Measurements from ENCODE around the gene COL1A1.

- TF ChIP-seq EZH2phosphoT487 (IDR thresholded peaks at IDR 0.05; ENCODE audit: insufficient read depth, low read depth) (no peak), EZH2 (IDR thresholded peaks at IDR 0.05; ENCODE audit: insufficient read depth, poor library complexity, severe bottlenecking) (no peak)
Measured at GRCh38 chr17:50152736-50153135, 48.7 kb downstream of the COL1A1 start.
